A673 (cell line): Measurements from ENCODE around the gene GAPVD1. TPM values are rescaled to one million over a fixed set of nuclear protein-coding genes. Genes with fewer than 3 reads are reported as not detected.

Experiments
- BruUV-seq: library from RNA; stranded (reverse); fragments of 400-500 nt; replicated peaks from 2 replicates; lab custom pipeline; 2021; lab: Mats Ljungman, UMichigan
- CTCF ChIA-PET: fragments of 300-600 bp; sonication (Branson Sonifier 250); formaldehyde crosslinking; loops from one replicate; lab custom pipeline; 2022; ENCODE audit warnings: antibody characterized with exemption; lab: Charles Lee
- POLR2A ChIA-PET: fragments of 300-600 bp; sonication (Branson Sonifier 250); formaldehyde crosslinking; loops from one replicate; lab custom pipeline; 2022; ENCODE audit warnings: antibody characterized with exemption; ENCODE audit not compliant: low non-redundant PET; lab: Charles Lee
- DNase-seq: peaks from one replicate; pipeline ENCODE4 v3.0.0-alpha.2; 2015; ENCODE audit warnings: low spot score
- H3K27ac ChIP-seq: fragments of 200-600 bp; sonication (generic); 2 replicates; pipeline ENCODE4 v1.5.1; 2016; ENCODE audit warnings: mixed run types, low read depth, mild to moderate bottlenecking, mixed read lengths, antibody characterized with exemption, low read length; ENCODE audit not compliant: poor library complexity, severe bottlenecking
- H3K27me3 ChIP-seq: fragments of 200-600 bp; sonication (generic); replicated peaks from 2 replicates; pipeline ENCODE4 v1.6.1; 2017; ENCODE audit warnings: mixed run types, low read depth, mild to moderate bottlenecking, mixed read lengths, antibody characterized with exemption, low read length; ENCODE audit not compliant: insufficient read depth, poor library complexity
- H3K36me3 ChIP-seq: fragments of 200-600 bp; sonication (generic); 2 replicates; pipeline ENCODE4 v1.6.1; 2016; ENCODE audit warnings: mixed run types, mild to moderate bottlenecking, mixed read lengths, antibody characterized with exemption, low read length; ENCODE audit not compliant: insufficient read depth, poor library complexity, severe bottlenecking
- H3K4me1 ChIP-seq: fragments of 200-600 bp; sonication (generic); 2 replicates; pipeline ENCODE4 v1.6.1; 2017; ENCODE audit warnings: mixed run types, mild to moderate bottlenecking, mixed read lengths, antibody characterized with exemption, low read length; ENCODE audit not compliant: insufficient read depth, poor library complexity, severe bottlenecking
- H3K4me3 ChIP-seq: fragments of 200-600 bp; sonication (generic); 2 replicates; pipeline ENCODE4 v1.5.1; 2016; ENCODE audit warnings: low read depth, mixed run types, mild to moderate bottlenecking, mixed read lengths, low read length; ENCODE audit not compliant: poor library complexity, severe bottlenecking
- H3K9me3 ChIP-seq: fragments of 200-600 bp; sonication (generic); 2 replicates; pipeline ENCODE4 v1.6.1; 2016; ENCODE audit warnings: mixed run types, low read depth, mild to moderate bottlenecking, mixed read lengths, antibody characterized with exemption, low read length; ENCODE audit not compliant: poor library complexity, severe bottlenecking
- CTCF ChIP-seq: fragments of 300-800, 200-600 bp; sonication (generic); conservative IDR thresholded peaks from 2 replicates; pipeline ENCODE4 v1.5.1; 2017; ENCODE audit warnings: low read depth, mild to moderate bottlenecking, antibody characterized with exemption, low read length, moderate library complexity, mixed read lengths
- EZH2 ChIP-seq: fragments of 200-600 bp; sonication (generic); IDR thresholded peaks from 2 replicates; pipeline ENCODE4 v1.6.1; 2017; ENCODE audit warnings: borderline replicate concordance, low read depth, mild to moderate bottlenecking, mixed read lengths, antibody characterized with exemption, low read length; ENCODE audit not compliant: poor library complexity, severe bottlenecking
- intact Hi-C: fragments of 100-400 bp; cut with micrococcal nuclease; formaldehyde crosslinking; loops from one replicate; pipeline ENCODE4 v1.10.0; 2022; ENCODE audit not compliant: unreplicated experiment
- total RNA-seq: library from RNA; stranded (reverse); gene quantifications from 2 replicates; pipeline ENCODE4 v1.2.3, GENCODE V29; 2021

Gene GAPVD1
- total RNA-seq, 1 experiment from 2014 or later = 55.3 TPM

- ChIA-PET CTCF (interaction anchor here (0.5 kb wide), 1 partner anchor 9 kb away, joined by 3 read pairs; no protein-coding TSS in a partner anchor), POLR2A (no interaction called here)
- intact Hi-C loops = no loop called here
- H3K36me3 ChIP-seq = peaks cover 46% of the 10 kb centered on the region
- DNase-seq = peak; percentile 86
- no TSS peak for BruUV-seq
- TF ChIP-seq EZH2 (no peak), CTCF (no peak)
- H3K4me1 ChIP-seq = peaks cover 17% of the 10 kb centered on the region
- H3K27me3 ChIP-seq = no peaks in the 10 kb centered on the region
- no peak overlapping the region for H3K27ac ChIP-seq
- no peak overlapping the region for H3K4me3 ChIP-seq
- no peaks in the 10 kb centered on the region for H3K9me3 ChIP-seq
Observed at GRCh38 chr9:125343518-125344275, 82.1 kb downstream of the GAPVD1 start.

- intact Hi-C loops = no loop called here
- Histone ChIP-seq H3K9me3 (no peaks in the 10 kb centered on the region), H3K27ac (no peak overlapping the region), H3K4me3 (no peak overlapping the region), H3K27me3 (no peaks in the 10 kb centered on the region), H3K36me3 (peaks cover 60% of the 10 kb centered on the region), H3K4me1 (peaks cover 17% of the 10 kb centered on the region)
- ChIA-PET POLR2A (interaction anchor here (0.5 kb wide), 1 partner anchor 15 kb away, joined by 5 read pairs; no protein-coding TSS in a partner anchor), CTCF (no interaction called here)
- no TSS peak for BruUV-seq
- DNase-seq = no peak
- no peak for TF ChIP-seq CTCF
- no peak for TF ChIP-seq EZH2
Observed at GRCh38 chr9:125346080-125346732, 84.6 kb downstream of the GAPVD1 start.

GRCh38 chr9:125355601-125356000, 94.0 kb downstream of the GAPVD1 start:
- CTCF ChIA-PET = no interaction called here
- Histone ChIP-seq H3K36me3 (peaks cover 56% of the 10 kb centered on the region), H3K4me3 (no peak overlapping the region), H3K4me1 (peaks cover 4% of the 10 kb centered on the region), H3K27ac (no peak overlapping the region), H3K27me3 (no peaks in the 10 kb centered on the region), H3K9me3 (no peaks in the 10 kb centered on the region)
- intact Hi-C loops = no loop called here
- POLR2A ChIA-PET = no interaction called here
- no peak for TF ChIP-seq CTCF
- TF ChIP-seq EZH2 = no peak
- no peak for DNase-seq
- no TSS peak for BruUV-seq
